ENCODE results near the gene COX7A2. TPM values are rescaled to one million over a fixed set of nuclear protein-coding genes. Genes with fewer than 3 reads are reported as not detected.

Gene COX7A2
- total RNA-seq (2022; extraction: Qiagen RNA extraction), result 250 to 306 TPM (median 267 TPM) in 5 replicates

DNA sequence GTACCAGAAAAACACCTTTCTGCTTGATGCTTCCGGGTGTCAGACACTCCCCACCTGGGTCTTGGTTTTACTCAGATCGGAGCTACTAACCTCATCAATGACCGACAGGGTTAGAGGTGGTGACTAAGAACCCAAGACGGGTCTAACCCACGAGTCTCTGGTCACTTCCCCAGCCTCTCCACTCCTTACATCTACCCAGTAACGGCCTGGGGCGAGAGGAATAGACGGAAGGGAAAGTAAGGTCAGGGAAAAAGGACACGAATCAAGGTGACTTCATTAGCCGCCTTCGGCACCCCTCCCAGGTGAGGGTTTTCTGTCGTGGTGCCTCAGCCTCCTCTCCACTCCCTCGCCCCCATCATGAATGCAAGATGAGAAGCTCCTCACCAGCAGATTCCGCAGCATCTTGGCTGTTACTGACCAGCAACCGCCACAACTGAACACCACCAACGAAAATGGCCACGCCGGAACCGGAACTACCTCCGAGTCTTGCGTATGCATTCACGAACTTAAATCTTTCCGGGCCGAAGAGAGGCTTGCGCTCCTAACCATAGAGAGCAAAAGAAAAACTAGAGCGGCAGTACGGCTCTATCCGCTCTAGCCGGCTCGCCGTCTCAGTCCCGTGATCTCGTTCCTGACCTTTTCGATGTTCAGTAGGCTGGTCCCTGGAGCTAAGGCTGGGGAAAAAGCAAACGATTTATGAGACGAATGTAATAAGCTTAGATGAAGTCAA is at the start of gene COX7A2:
Gene COX7A2 (minus strand): TSS at position 469 of the 730 bp plus-strand sequence. CDS start 67 bp downstream, at position 402.

DNA sequence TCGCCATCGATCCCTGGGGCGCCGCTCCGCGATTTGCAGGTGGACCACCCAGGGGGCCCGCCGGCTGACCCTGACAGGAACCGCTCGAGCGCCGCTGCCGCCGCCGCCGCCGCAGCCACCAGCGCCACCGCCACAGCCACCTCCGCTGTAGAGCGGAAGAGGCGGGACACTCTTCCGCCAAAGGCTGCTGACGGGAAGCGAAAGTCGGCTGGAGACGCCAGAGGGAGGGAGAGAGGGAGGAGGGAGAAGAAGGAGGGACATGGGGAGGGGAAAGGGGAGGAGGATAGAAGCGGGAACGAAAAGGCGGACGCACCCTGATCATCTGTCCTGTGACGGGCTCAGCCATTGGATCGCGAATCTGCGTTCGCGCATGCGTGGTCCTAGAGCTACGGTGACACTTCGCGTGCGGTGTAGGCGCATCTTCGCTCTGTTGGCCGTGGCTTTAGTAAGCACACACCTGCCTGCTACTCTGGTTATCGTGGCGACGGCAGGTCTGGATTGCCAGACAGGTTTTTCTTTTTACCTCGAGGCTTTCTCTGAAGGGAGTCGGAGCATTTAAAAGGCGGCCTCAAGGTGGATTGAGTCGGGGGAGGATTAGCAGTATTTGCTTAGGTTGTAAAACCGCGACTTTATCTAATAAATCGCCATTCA is 41.2 kb upstream of the COX7A2 start, which contains the start of gene TMEM30A:
Gene TMEM30A (minus strand): TSS at position 161 of the 651 bp plus-strand sequence. CDS start 154 bp downstream, at position 7.

GRCh38 chr6:75205776-75206575 is 37.6 kb downstream of the COX7A2 start, which contains the start of gene COL12A1:
Gene COL12A1 (minus strand): TSS chr6:75206053. CDS start chr6:75202792, 3,261 bp downstream.

Other genes with a start within 250 kb of the COX7A2 start
- gene COL12A1, start 37.7 kb downstream of the COX7A2 start, total RNA-seq (2022; extraction: Qiagen RNA extraction), result 3.9 to 6.2 TPM (median 4.8 TPM) in 5 replicates
- gene TMEM30A, start 41.0 kb upstream of the COX7A2 start, total RNA-seq (2022; extraction: Qiagen RNA extraction), result 28.7 to 40.0 TPM (median 38.3 TPM) in 5 replicates
- 0.17 to 0.48 TPM (median 0.28 TPM) in 5 replicates for gene FILIP1, start 250.0 kb upstream of the COX7A2 start, total RNA-seq (2022; extraction: Qiagen RNA extraction)